Stimulated activated CD8-positive, alpha-beta memory T cell treated with anti-CD3 and anti-CD28 coated beads, Interleukin-12 subunit alpha, Interleukin-12 subunit beta, amount 100 ng/mL, for 4 hours (primary cell): ENCODE measurements around the gene PCGF3.
A peak's percentile ranks its signal among the peaks of the same experiment; 100 is the strongest.

Experiments used
- DNase-seq: peaks from one replicate; pipeline ENCODE4 v3.0.0-alpha.2; 2020; ENCODE audit warnings: low read depth

The PCGF3 gene, protein sequence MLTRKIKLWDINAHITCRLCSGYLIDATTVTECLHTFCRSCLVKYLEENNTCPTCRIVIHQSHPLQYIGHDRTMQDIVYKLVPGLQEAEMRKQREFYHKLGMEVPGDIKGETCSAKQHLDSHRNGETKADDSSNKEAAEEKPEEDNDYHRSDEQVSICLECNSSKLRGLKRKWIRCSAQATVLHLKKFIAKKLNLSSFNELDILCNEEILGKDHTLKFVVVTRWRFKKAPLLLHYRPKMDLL

GRCh38 chr4:705278-706082, at the start of gene PCGF3:
PCGF3 (plus strand) TSS chr4:705832; CDS start chr4:733681, 27,849 bp downstream.
- peak; percentile 93 for DNase-seq

- no peak for DNase-seq
These were observed 48.9 kb upstream of the PCGF3 start for GRCh38 chr4:656436-657337.

GRCh38 chr4:657338-657833, 48.2 kb upstream of the PCGF3 start:
- DNase-seq = no peak

DNA sequence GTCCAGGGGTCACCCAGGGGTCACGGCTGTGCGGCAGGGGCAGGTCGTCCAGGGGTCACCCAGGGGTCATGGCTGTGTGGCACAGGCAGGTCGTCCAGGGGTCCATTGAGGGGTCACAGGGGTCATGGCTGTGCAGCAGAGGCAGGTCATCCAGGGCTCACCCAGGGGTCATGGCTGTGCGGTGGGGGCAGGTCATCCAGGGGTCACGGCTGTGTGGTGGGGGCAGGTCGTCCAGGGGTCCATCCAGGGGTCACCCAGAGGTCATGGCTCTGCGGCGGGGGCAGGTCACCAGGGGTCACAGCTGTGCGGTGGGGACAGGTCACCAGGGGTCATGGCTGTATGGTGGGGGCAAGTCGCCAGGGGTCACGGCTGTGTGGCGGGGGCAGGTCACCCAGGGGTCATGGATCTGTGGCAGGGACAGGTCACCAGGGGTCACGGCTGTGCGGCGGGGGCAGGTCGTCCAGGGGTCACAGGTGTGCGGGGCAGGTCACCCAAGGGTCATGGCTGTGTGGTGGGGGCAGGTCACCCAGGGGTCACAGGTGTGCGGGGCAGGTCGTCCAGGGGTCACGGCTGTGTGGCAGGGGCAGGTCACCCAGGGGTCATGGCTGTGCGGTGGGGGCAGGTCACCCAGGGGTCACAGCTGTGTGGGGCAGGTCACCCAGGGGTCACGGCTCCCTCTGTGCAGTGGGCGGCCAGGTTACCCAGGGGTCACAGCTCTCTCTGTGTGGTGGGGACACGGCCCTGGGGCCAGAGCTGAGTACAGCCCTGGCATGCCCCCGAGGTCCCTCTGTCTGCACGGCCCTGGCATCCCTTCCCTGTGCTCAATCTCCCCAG, 47.6 kb upstream of the PCGF3 start:
- DNase-seq = no peak

DNA sequence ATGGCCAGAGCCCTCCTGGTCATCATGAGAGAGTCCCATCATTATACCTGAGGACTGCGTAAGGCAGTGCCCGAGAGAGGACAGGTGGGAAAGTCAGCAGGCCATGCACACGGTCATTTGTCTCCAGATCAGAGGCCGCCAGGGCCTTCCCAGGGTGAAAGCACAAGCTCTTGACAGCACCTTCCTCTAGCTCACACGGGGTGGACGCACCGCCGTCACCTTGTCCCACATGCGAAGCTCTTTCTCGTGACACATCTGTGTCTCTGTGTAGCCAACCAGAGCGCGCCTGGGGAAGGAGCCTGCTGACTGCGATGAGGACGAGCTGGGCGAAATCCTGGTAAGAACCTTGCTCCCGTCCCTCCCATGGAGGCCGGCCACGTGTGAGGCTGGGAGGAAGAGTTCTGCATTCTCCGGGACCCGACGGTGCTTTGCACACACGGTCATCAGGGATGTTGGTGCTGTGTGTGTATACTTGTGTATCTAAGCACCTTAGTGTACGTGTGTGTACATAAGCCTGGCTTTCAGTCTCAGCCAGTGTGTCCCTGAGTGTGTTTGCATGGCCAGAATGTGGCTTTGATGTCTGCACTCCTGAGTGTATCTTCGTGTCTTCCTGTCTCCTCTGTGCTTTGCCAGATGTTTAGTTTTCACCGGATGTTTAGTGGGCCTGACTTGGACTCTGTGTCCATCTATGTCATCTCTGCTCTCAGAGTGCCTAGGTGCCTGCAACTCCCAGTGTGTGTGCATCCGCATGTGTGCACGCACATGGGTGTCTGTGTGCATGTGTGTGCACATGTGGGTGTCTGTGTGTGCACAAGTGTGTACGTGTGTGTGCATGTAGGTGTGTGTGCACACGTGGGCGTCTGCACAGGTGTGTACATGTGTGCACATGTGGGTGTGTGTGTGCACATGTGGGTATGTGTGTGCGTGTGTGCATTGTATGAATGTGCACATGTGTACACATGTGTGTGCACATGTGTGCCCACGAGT, 46.7 kb upstream of the PCGF3 start:
- no peak for DNase-seq

GRCh38 chr4:659851-660250, 45.8 kb upstream of the PCGF3 start:
- no peak for DNase-seq

DNA sequence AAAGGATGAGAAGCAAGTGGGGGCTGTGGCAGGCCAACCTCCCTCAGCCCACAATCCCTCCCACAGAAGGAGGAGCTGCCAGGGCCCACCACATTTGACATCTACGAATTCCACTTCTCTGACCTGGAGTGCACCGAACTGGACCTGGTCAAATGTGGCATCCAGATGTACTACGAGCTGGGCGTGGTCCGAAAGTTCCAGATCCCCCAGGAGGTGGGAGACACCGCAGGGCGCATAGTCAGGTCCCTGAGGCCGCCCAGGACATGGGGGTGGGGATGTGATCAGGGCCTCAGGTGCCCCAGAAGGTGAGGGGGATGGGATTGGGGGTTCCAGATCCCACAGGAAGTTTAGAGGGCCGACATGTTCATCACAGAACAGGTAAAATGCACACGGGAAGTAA, 45.2 kb upstream of the PCGF3 start:
- no peak for DNase-seq

GRCh38 chr4:661231-661630, 44.4 kb upstream of the PCGF3 start:
- no peak for DNase-seq

GRCh38 chr4:661881-662761, 43.5 kb upstream of the PCGF3 start:
- DNase-seq = no peak

DNA sequence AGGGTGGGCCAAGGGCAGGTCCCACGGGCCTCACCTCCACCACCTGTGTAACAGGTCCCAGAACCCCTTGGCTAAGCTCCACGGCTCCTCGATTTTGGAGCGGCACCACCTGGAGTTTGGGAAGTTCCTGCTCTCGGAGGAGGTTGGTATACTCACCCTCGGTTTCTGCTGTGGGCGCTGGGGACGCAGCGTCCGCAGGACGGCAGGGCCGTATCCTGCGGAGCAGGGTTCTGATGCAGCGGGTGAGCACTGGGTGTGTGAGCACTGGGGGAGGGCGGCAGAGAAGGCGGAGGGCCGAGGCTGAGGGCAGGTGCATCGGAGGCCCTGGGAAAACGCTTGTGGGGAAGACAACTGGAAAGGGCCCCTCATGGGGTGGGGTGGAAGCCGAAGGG, 42.6 kb upstream of the PCGF3 start:
- DNase-seq = no peak

GRCh38 chr4:663438-664428, 41.9 kb upstream of the PCGF3 start:
- peak; percentile 71 for DNase-seq

GRCh38 chr4:664713-665231, 40.9 kb upstream of the PCGF3 start:
- no peak for DNase-seq

GRCh38 chr4:665381-665750, 40.3 kb upstream of the PCGF3 start:
- DNase-seq = no peak

GRCh38 chr4:665751-666435, 39.7 kb upstream of the PCGF3 start:
- DNase-seq = no peak

DNA sequence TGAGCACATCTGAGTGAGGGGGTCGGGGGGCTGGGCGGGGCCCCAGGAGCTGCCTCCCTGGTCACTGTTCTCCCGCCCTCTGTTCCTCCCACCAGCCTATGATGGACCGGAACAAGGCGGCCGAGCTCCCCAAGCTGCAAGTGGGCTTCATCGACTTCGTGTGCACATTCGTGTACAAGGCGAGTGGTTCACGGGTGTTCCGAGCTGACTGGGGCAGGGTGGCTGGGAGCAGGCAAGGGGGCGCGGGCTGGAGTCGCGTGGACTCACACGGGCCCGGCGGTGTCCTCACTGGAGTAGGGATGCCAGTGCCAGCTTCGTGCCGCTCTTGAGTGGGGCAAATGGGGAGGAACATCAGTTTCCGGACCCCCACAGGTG, 39.2 kb upstream of the PCGF3 start:
- DNase-seq = no peak

DNA sequence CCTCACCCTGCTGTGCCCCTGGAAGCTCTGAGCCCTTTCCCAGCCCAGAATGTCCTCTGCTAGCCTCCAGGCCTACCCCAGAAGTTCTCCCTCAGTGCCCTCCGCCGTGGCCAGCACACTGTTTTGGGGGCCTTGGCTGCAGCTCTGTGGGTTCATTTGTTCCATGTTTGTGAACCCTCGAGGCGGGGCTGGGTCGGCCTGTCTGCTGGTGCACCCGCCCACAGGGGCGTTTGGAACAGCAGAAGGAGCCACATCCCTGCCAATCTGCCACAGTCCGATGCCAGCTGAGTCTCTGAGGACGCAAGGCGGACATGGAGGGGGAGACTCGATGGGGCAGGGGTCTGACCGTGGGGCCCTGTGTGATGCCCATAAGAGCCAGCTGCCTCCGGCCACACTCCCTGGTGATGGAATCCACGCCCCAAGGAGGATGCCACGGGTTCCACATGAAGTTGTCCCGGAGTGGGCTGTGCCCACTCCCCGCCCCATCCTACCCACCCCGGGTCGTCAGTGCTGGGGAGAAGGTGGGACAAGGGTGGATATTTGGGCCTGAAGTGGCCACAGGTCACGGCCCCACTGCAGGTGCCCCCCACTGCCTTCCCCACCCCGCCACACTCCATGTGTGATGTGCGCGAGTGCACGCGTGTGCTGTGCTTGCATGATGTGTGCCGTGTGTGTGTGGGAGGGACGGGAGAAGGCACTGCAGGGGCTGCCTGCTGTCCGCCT, 38.6 kb upstream of the PCGF3 start:
- no peak for DNase-seq

DNA sequence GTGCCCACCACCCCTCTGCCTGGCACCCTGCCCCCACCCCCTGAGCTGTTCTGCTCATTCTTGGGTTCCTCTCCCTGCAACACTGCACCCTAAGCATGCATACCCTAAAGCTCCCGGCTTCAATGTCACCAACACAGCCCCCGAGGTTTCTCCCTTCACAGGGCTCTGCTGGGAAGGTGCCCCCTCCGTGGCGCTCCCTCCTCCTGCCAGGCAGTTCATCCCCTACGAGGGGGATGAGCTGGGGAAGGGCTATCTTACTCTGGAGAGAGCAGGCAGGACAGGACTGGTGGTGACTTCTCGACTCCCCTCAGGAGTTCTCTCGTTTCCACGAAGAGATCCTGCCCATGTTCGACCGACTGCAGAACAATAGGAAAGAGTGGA, 38.1 kb upstream of the PCGF3 start:
- DNase-seq = no peak
